ENCODE measurements around the gene BTG1.
A peak's percentile ranks its signal among the peaks of the same experiment; 100 is the strongest.
"Not testable (repeated sequence)": the region's sequence is repeated elsewhere in the genome, so short reads cannot be mapped to it uniquely, and the experiment has no call there.

BTG1 gene

DNA sequence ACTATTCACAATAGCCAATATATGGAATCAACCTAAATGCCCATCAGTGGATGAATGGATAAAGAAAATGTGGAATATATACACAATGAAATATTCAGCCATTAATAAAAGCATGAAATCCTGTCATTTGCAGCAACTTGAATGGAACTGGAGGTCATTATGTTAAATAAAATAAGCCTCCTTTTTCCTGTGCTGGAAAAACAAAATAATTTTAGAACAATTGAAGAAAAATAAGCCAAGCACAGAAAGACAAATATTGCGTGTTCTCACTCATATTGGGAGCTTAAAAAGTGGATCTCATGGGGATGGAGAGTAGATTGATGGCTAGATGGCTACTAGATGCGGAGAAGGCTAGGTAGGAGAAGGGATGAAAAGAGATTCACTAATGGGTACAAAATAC lies 6.3 kb upstream of the BTG1 start:
- FAIRE-seq (no peak), DNase-seq (ENCODE audit: insufficient read length, low spot score) (no peak)

DNA sequence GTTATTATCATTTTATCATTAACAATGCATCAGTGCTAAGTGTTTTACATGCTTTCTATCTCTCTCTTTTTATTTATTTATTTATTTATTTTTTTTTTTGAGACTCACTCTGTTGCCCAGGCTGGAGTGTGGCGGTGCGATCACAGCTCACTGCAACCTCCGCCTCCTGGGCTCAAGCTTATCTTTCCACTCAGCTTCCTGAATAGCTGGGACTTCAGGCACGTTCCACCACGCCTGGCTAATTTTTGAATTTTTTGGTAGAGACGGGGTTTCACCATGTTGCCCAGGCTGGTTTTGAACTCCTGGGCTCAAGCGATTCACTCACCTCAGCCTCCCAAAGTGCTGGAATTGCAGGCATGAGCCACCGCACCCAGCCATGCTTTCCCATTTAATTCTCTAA lies 3.9 kb upstream of the BTG1 start:
- FAIRE-seq (no peak), DNase-seq (ENCODE audit: insufficient read length, low spot score) (no peak)

DNA sequence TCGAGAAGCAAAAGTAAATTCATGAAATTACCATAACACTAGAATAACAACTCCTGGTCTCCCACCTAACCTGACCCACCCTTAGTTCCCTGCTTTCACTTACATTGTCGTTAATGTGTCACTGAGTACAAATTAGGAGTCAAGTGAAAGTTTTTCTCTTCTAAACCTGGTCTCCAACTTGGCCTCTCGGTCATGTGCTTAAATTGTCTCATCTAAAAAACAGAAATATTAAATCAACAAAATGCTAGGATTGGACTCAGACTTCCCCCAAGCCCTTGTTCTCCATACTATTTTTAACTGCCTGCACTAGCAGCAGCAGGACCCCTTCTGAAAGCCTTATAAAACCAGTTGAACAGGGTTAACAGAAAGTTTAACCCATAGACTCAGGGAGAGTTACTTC lies 1.8 kb upstream of the BTG1 start:
- DNase-seq (ENCODE audit: insufficient read length, low spot score) (no peak), FAIRE-seq (no peak)

DNA sequence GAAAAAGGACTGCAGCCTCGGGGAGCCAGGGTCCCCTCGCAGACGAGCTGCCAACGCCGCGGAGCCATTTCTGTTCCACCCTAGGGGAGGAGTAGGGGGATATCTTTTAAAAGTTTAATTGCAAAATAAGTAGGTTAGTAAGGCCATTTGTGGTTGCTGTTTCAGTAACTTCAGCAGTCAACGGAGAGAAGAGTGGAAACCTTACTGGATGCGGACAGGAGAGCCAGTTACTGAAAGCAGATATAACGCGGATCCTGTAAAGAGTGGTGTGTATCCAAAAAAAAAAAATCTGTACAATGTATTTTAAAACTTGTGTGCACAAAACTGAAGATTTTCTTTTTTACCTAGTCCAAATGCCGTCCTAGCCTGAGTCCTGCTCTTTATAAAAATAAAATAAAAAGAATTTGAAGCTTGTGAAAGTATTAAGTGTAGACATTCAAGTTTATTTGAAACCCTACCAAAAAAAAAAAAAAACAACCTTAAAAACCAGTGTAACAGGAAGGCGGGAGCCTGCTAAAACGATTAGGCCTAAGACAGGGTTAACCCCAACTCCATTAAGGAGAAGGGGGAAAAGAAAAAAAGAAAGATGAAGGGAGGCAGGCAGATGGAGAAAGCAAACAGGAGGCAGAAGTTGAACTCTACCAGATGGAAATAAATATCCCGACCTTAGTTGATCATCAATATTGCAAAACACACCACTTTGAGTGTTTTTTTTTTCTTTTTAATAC lies 1.0 kb upstream of the BTG1 start:
- peak; percentile 33 for FAIRE-seq
- DNase-seq (ENCODE audit: insufficient read length, low spot score) = no peak

DNA sequence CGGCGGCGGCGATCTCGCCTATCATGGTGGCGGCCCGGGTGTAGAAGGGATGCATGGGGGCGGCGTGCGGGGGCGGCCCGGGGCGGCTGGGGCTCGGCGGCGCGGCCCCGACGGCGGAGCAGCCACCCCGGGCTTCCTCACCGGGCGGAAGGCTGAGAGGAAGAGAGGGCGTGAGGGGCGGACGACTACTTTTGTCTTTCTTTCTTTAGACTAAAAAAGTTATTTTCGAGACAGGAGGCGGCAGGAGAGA lies 240 bp downstream of the BTG1 start:
- DNase-seq (ENCODE audit: insufficient read length, low spot score) (no peak), FAIRE-seq (no peak)

DNA sequence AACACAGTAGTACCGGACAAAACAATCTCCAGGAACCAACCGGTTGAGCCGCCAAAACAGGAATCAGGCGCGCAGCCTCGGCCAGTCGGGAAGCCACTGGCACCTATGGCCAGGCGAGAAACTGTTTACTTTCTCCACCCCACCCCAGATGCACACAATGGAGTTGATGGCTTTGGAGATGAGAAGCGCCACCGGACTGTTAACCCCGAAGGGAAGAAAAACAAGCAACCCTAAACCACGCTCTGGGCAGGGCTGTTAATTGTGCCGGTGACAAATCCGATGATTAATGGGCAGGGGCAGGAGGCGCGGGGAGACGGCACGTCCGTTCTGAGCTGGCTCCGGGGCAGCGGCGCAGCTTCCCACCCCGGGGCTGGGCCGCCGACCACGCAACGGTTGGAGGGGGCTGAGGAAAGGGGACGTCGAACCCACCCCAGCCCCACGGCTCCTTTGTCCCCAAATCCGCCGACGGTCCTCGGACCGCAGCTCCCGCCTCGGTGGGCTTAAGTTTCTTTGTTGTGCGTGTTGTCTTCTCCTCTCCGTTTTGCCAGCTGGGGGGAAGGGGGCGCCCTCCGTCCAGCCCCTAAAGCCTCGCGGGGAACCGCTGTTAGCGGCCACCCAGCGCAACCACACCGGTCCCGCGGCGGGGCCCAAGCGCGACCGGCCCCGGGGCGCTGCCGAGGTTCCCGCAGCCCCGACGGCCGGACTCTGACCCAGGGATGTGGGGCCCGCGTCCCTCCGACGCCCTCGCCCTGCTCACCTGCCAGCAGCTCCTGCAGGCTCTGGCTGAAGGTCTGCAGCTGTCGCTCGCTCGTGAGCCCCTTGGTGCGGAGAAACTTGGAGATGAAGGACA lies 790 bp downstream of the BTG1 start:
- no peak for DNase-seq (ENCODE audit: insufficient read length, low spot score)

DNA sequence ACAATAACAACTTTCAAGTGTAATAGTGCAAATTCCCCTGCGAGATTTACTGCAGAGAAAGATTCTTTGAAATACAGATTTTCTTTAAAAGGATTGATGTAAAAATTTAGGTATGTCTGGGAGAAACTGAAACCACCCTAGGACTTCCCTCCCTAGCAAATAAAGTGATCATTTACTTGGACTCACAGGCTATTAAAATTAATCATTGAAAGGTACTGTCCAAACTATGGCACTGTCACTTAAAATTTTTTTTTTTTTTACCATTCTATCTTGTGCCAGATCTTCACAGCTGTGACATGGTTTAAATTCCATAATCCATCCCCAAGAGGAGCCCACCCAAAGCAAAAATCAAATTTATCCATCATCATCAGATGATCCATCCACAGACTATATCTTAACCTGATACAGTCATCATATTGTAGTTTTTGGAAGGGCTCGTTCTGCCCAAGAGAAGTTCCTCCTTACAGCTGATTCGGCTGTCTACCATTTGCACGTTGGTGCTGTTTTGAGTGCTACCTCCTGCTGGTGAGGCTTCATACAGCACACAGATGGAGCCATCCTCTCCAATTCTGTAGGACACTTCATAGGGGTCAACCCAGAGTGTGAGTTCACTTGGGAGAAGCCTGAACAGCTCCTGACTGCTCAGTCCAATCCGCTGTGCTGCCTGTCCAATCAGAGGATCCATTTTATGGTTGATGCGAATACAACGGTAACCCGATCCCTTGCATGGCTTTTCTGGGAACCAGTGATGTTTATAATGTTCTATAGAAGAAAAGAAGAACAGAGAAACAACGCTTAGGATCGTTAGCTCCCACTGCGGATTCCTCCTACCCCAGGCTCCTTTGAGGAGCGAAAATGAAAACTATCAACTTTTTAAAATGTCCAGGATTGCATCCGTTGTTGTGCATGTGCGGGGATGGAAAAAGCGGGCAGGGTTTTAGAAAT lies 1.7 kb downstream of the BTG1 start:
- DNase-seq (ENCODE audit: insufficient read length, low spot score) = no peak
- peak; percentile 93 for FAIRE-seq

More for the DNA sequence above, 790 bp downstream of the BTG1 start:
- no peak for FAIRE-seq

DNA sequence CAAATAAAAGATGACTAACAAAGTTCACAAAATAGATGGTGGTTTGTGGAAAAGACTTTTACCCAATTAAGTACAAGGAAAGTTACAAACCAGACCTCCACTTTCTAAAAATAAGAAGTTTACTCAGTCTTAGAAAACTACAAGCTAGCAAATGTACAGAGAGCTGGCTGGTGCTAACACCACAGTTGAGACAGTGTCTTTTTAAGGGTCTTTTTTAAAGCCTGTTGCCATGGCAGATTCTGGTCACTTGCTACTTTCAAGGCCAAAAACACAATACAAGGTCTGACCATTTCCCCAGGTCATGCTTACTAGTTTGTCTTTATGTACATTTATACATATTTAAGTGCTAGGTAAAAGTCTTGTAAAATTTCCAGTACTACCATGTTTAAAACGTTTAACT lies 2.4 kb downstream of the BTG1 start:
- DNase-seq (ENCODE audit: insufficient read length, low spot score) (no peak), FAIRE-seq (peak; percentile 89)

DNA sequence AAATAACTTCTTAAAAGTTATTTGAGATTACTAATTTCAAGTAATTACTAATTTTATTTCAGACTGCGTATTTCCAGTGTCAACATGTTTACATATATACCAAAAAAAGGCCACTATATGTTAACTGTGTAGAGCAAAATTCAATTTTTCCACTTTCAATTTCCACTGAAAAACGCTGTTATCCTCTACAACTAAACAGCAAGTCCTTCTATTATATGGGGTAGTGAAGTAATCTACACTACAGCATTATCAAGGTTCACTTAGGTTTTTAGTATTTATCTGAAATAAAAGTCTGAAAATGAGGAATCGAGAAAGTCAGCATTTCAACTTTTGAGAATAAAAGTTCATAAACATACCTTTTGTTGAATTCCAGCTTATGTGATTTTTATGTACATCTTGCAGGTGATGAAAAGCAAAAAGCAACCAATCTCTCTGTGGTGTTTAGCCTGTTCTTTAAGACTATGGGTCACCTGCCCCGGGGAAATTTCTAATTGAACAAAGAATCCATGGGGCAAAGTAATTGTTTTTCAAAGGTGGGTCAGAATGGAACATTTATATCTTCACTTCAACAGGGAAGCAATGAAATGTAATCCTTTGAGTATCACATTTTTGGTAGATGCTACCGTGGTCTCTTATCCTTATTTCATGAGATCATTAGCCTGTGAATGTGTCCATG lies 3.3 kb downstream of the BTG1 start:
- DNase-seq (ENCODE audit: insufficient read length, low spot score) (no peak), FAIRE-seq (peak; percentile 71)

DNA sequence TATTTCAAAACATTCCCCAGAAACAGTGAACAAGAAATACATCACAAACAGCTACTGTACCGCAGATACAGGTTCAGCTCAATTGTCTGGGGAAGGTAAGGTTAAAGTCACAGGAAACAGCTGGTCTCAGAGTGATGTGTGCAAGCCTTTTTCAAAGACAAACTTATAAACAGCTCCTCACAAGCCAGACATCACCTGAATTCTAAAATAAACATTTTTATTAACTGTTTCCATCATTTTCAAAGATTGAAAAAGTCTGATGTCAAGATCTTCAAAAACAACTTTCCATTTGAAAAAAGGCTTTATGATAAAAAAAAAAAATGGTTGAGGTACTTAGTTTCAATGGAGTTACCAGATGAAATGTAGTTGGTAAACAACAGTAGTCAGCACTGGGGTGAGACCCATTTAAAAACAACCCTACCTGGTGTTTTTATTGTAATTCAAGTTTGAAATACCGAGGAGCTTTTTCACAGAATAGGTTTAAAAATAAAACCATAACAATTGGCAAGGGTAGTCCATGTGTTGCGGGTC lies 4.0 kb downstream of the BTG1 start:
- FAIRE-seq (peak; percentile 87), DNase-seq (ENCODE audit: insufficient read length, low spot score) (no peak)

DNA sequence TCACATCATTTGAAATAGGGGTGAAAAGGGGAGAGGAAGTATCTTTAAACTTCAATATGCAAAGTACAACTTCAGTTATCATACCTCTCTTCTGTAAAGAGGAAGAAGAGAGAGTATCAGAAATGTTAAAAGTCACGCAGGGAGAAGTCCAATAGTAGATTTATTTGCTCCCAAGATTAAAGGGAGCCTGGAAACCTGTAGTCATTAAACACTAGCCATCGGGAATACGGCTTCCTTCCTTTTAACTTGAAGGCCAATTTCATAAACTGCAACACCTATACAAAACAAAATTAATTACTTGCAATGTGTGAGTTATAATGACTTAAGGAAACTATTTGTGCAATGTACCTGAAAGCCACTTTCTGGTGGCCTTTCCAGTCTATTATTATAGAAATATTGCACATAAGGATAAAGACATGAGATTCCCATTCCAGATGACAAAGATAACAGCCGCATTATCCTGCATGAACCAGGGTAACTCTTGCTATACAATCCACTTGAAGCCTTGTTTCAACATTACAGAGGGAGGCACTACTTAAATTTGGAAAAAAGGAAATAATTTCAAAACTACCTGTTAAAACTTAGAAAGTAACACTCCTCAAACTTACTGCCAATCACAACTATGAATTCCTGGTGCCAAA lies 4.6 kb downstream of the BTG1 start:
- FAIRE-seq (peak; percentile 87), DNase-seq (ENCODE audit: insufficient read length, low spot score) (no peak)

DNA sequence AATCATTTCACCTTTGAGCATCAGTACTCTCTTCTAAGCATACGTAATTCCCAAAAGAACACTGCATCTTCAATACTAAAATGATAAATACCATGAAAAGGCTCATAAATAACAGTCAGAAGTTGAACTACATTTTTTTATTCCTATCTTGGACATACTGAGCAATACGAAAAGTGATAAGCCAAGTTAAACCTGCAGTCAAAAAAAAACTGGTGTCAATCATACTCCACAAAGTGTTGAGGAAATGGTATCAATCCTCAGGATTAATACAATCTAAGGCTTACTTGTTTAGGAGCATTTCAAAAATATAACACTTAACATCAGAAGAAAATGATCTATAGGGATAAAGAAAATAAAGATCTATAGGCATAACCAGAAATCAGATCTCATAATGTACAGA lies 5.5 kb downstream of the BTG1 start:
- FAIRE-seq (no peak), DNase-seq (ENCODE audit: insufficient read length, low spot score) (no peak)

DNA sequence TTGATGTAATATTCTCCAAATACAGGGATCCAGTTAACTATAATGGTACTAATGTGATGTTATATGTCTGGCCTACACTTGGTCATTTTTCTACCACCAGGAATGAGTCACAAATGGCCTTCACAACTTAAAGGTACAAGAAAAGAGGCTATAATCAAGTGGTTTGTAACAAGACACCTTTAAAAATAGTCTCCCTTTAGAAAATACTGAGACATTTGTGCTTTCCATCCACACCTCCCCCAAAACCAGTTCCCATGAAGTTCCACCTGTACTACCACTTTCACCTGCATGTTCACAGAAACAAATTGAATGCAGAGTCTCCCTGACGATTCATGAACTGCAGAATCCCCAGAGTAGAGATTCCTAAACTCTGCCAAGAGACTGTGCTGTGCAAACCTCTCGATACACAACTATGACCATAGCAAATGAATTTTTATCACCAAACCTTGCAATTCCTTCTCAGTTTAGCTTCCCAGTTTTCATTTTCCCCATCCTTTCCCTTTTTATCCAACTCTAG lies 6.0 kb downstream of the BTG1 start:
- no peak for DNase-seq (ENCODE audit: insufficient read length, low spot score)
- FAIRE-seq = peak; percentile 68

DNA sequence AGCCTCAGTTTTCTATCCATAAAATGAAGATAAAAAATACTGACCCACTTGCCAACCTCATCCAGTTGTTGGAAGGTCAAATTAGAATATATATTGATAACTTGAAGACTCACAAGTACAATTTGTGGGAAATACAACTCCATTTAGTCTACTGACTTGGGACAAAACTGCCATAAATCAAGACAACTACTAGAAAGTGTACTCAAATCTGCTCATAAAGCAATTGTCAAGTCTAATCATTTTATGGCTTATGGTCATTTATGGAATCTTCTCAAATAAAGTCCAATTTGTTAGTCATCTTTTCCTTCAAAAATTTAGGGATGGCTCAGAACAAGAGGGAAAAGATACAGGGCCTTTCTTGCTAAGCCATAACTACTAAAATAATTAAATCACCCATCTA lies 7.0 kb downstream of the BTG1 start:
- FAIRE-seq (peak; percentile 37), DNase-seq (ENCODE audit: insufficient read length, low spot score) (no peak)

DNA sequence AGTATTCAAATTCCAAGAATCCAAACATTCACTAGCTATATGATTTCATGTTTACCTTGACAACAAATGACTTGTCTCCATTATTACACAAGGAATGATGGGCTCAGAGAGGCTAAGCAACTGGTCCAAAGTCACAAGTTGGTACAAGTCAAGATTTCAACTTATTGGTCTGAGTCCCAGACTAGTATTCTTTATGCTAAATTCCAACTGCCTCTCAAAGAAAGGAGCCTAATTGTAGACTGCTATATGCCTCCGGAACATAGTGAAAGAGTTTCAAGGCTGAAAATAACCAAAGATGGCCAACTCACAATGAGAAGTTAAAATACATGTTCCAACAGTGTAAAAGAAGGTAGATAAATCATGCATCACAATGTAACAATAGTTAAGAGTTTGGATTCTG lies 7.5 kb downstream of the BTG1 start:
- FAIRE-seq = peak; percentile 79
- DNase-seq (ENCODE audit: insufficient read length, low spot score) = no peak

DNA sequence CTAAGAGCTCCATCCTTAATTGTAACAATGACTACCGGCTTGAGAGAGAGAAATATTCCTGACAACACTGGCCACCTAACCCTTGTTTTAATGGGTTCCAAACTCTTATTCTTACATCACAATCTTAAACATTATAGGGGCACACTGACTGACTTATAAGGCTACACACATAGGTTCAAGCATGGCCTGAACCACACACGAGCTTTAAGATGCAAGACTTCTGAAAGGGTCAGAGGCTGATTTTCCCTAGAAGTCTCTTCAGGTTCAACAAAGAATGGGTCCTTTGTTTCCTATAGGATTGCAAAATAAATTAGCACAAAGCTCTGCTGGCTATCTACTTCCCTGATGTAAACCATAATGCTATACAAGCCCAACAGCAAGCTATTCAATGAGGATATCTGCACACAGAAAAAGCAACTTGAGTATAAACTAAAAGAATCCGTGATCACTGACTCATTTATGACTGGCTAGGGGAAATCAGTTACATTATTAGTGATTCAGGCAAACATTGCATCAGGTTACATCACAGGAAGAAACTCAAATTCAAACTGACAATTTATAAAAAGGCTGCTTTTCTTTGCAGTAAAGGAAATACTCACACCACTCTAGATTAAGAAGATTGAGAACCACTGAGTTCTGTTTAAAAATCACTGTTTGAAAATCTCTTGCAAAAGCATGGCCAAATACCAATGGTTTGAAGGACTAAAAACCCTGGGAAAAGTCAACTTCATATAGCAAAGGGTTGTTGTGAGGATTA lies 8.5 kb downstream of the BTG1 start:
- FAIRE-seq (peak; percentile 78), DNase-seq (ENCODE audit: insufficient read length, low spot score) (no peak)

DNA sequence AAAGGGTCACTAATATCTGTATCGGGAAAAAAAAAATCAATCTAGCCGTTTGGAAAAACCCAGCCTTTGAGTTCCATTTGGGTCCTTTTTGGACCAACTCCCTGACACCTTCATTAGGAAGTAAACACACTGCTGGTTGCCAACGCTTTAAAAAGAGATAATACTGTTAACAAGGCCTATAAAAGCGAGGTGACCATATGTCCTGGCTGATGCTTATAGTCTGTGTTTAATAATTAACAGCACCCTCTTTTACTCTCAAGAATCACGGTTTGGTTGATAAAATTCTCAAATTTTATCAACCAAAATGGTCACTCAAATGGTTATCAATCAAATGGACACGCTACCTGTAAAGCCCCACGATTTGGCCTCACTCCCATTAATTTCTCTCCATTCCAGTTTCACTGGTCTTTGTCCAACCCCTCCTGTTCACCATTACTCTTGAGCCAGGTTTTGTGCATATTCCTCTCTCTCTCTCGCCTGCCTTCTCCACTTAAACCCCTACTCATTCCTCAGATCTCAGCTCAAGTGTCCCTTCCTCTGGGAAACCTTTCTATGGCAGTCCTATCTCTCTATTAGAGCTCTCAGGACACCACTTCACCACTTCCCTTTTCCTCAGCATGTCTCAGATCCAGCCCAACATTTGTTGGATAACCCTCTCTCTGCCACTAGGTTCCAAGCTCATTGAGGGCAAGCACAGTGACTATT lies 9.5 kb downstream of the BTG1 start:
- DNase-seq (ENCODE audit: insufficient read length, low spot score) = no peak
- FAIRE-seq = peak; percentile 74

DNA sequence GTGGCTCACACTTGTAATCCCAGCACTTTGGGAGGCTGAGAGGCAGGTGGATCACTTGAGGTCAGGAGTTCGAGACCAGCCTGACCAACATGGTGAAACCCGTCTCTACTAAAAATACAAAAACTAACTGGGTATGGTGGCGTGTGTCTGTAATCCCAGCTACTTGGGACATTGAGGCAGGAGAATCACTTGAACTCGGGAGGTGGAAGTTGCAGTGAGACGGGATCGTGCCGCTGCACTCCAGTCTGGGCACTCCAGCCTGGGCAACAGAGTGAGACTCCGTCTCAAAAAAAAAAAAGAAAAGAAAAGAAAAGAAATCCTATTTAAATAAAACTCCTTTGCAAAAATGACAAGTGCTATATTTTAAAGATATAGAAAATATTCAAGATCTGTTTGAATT lies 10.1 kb downstream of the BTG1 start:
- FAIRE-seq; DNase-seq (ENCODE audit: insufficient read length, low spot score): not testable (repeated sequence)
